HepG2 (cell line): ENCODE data around the gene CHADL. TPM values are rescaled to one million over a fixed set of nuclear protein-coding genes. Genes with fewer than 3 reads are reported as not detected.

Source experiments
- CEBPB ChIP-seq: IDR thresholded peaks from 2 replicates; pipeline ENCODE4 v1.6.1; 2011; ENCODE audit warnings: low read depth, low read length, improper control_type of control experiment, borderline replicate concordance
- CENPT ChIP-seq: sonication (generic); formaldehyde crosslinking; IDR thresholded peaks from 2 replicates; pipeline ENCODE4 v1.8.0; 2022; ENCODE audit warnings: low read depth, mild to moderate bottlenecking, moderate library complexity, missing genetic modification reagents
- KAT8 ChIP-seq: IDR thresholded peaks from 2 replicates; pipeline ENCODE4 v1.6.1; 2016; ENCODE audit warnings: missing genetic modification reagents, missing compliant biosample characterization
- MEF2D ChIP-seq: sonication (generic); formaldehyde crosslinking; IDR thresholded peaks from 2 replicates; pipeline ENCODE4 v1.5.1; 2020; ENCODE audit warnings: mild to moderate bottlenecking, missing genetic modification reagents
- MTF1 ChIP-seq: sonication (generic); formaldehyde crosslinking; IDR thresholded peaks from 2 replicates; pipeline ENCODE4 v1.5.0; 2020; ENCODE audit warnings: missing genetic modification reagents
- REL ChIP-seq: sonication (generic); formaldehyde crosslinking; conservative IDR thresholded peaks from 2 replicates; pipeline ENCODE4 v1.8.0; 2022; ENCODE audit warnings: mild to moderate bottlenecking, missing genetic modification reagents, moderate library complexity
- TGIF2 ChIP-seq: IDR thresholded peaks from 2 replicates; pipeline ENCODE4 v1.6.1; 2016; ENCODE audit warnings: control low read depth, missing compliant biosample characterization
- ZFP82 ChIP-seq: sonication (generic); formaldehyde crosslinking; IDR thresholded peaks from 2 replicates; pipeline ENCODE4 v1.5.1; 2020; ENCODE audit warnings: mild to moderate bottlenecking, missing genetic modification reagents, borderline replicate concordance
- ZNF33B ChIP-seq: sonication (generic); formaldehyde crosslinking; IDR thresholded peaks from 2 replicates; pipeline ENCODE4 v1.5.1; 2020; ENCODE audit warnings: mild to moderate bottlenecking, missing genetic modification reagents
- ZNF382 ChIP-seq: sonication (generic); formaldehyde crosslinking; IDR thresholded peaks from 2 replicates; pipeline ENCODE4 v1.5.0; 2020; ENCODE audit warnings: missing genetic modification reagents, mild to moderate bottlenecking, borderline replicate concordance
- ZNF75D ChIP-seq: sonication (generic); formaldehyde crosslinking; IDR thresholded peaks from 2 replicates; pipeline ENCODE4 v1.8.1; 2023; ENCODE audit warnings: missing genetic modification reagents, mild to moderate bottlenecking, borderline replicate concordance
- ZNF816 ChIP-seq: sonication (generic); formaldehyde crosslinking; IDR thresholded peaks from 2 replicates; pipeline ENCODE4 v1.8.0; 2022; ENCODE audit warnings: missing genetic modification reagents, mild to moderate bottlenecking, borderline replicate concordance
- polyA plus RNA-seq, 8 experiments: library from polyadenylated mRNA; depleted of rRNA in 3 of 8; stranded (reverse) in 7 of 8; unstranded in 1 of 8; fragments of >200 nt; fragmentation: Illumina TruSeq in 4 of 8; extraction: Trizol in 4 of 8; gene quantifications; 2 replicates each; pipeline versions ENCODE4 v1.2.1 to v1.2.3, GENCODE V29; 2011 to 2016; ENCODE audit warnings: low read depth in 4 of 8, missing spikeins in 1 of 8, mixed read lengths in 1 of 8; ENCODE audit not compliant: insufficient read depth in 1 of 8
- total RNA-seq, 5 experiments: library from RNA; depleted of rRNA; stranded (reverse); fragments of >200 nt; fragmentation: Illumina TruSeq; extraction: Trizol; gene quantifications; 2 replicates each; pipeline ENCODE4 v1.2.3, GENCODE V29; 2016; ENCODE audit warnings: low read depth in 1 of 5
- TF ChIP-seq, protein P1 (sequence below): sonication (generic); formaldehyde crosslinking; IDR thresholded peaks from 2 replicates; pipeline ENCODE4 v1.5.1; 2020; ENCODE audit warnings: mild to moderate bottlenecking, missing genetic modification reagents
- TF ChIP-seq, protein P2 (sequence below): sonication (generic); formaldehyde crosslinking; IDR thresholded peaks from 2 replicates; pipeline ENCODE4 v1.4.0; 2020; ENCODE audit warnings: missing genetic modification reagents, borderline replicate concordance
- TF ChIP-seq, protein P3 (sequence below): sonication (generic); formaldehyde crosslinking; IDR thresholded peaks from 2 replicates; pipeline ENCODE4 v1.5.1; 2020; ENCODE audit warnings: mild to moderate bottlenecking, missing genetic modification reagents, borderline replicate concordance
- TF ChIP-seq, protein P4 (sequence below): IDR thresholded peaks from 2 replicates; pipeline ENCODE4 v1.6.1; 2016; ENCODE audit warnings: low read depth

The CHADL gene
- total and polyA plus RNA-seq, 2 of the 13 experiments (the other 11 are each of a cell fraction or from before 2014, with no cell fraction given): 2.8 to 8.1 TPM

DNA sequence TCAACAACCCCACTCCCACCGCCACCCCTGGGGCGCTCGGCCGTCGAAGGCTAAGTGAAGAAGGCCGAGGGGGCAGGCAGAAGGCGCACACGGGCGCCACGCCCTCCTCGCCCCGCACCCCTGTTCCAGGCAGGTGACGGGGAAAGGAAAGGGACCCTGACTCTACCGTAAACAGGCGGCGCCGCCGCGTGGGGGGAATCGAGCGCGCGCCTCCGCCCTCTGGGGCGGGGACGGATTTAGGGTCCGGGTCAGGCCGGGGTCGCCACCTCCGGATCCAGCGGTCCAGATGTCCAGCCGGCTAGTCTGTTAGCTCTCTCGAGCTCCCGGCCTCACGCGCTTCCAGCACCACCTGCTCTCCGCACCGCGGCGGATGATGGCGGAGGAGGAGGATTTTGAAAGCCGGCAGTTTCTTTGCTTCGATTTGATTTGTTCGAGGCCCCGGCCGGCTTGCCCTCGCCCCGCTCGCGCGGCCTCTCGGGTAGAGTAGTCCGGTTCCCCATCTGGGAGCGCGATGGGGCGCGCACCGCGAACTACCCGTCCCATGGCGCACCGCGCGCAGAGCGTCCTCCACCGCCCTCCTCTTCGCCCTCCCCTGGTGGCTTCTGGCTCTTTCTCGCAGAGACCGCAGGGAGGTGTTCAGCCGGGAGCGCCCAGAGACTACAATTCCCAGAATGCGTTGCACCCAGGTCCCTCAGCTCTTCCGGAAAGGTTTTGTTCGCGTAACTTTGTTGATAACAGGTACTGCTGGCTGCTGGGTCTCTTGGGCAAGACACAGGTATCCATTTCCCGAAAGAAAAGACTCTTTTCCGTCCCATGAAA lies 45.3 kb upstream of the CHADL start, which contains the start of gene RANGAP1 (continued):
- TF ChIP-seq REL (CRISPR knock-in tag) (no peak), CENPT (CRISPR knock-in tag) (no peak), MEF2D (CRISPR knock-in tag) (no peak), CEBPB (peak; percentile 45; the same call in 1 of the 2 replicates), KAT8 (peak; percentile 51; the same call in 1 of the 2 replicates), ZNF816 (CRISPR knock-in tag) (0 out of 2 replicates have a peak, but pooled peaks have one; percentile 32), MTF1 (CRISPR knock-in tag) (no peak), TGIF2 (CRISPR knock-in tag) (no peak; the same call in 1 of the 2 replicates), ZNF75D (no peak), ZNF33B (no peak), ZFP82 (CRISPR knock-in tag) (no peak), ZNF382 (no peak)
- TF ChIP-seq, protein P1, sequence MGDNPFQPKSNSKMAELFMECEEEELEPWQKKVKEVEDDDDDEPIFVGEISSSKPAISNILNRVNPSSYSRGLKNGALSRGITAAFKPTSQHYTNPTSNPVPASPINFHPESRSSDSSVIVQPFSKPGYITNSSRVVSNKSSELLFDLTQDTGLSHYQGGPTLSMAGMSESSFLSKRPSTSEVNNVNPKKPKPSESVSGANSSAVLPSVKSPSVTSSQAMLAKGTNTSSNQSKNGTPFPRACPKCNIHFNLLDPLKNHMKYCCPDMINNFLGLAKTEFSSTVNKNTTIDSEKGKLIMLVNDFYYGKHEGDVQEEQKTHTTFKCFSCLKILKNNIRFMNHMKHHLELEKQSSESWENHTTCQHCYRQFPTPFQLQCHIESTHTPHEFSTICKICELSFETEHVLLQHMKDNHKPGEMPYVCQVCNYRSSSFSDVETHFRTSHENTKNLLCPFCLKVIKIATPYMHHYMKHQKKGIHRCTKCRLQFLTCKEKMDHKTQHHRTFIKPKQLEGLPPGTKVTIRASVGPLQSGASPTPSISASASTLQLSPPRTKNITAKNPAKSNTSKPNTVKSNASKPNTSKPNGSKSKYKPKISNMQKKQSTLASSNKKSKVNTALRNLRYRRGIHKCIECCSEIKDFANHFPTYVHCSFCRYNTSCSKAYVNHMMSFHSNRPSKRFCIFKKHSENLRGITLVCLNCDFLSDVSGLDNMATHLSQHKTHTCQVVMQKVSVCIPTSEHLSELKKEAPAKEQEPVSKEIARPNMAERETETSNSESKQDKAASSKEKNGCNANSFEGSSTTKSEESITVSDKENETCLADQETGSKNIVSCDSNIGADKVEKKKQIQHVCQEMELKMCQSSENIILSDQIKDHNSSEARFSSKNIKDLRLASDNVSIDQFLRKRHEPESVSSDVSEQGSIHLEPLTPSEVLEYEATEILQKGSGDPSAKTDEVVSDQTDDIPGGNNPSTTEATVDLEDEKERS (CRISPR knock-in tag): no peak
- TF ChIP-seq, protein P2, sequence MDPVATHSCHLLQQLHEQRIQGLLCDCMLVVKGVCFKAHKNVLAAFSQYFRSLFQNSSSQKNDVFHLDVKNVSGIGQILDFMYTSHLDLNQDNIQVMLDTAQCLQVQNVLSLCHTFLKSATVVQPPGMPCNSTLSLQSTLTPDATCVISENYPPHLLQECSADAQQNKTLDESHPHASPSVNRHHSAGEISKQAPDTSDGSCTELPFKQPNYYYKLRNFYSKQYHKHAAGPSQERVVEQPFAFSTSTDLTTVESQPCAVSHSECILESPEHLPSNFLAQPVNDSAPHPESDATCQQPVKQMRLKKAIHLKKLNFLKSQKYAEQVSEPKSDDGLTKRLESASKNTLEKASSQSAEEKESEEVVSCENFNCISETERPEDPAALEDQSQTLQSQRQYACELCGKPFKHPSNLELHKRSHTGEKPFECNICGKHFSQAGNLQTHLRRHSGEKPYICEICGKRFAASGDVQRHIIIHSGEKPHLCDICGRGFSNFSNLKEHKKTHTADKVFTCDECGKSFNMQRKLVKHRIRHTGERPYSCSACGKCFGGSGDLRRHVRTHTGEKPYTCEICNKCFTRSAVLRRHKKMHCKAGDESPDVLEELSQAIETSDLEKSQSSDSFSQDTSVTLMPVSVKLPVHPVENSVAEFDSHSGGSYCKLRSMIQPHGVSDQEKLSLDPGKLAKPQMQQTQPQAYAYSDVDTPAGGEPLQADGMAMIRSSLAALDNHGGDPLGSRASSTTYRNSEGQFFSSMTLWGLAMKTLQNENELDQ (CRISPR knock-in tag): no peak
- TF ChIP-seq, protein P3, sequence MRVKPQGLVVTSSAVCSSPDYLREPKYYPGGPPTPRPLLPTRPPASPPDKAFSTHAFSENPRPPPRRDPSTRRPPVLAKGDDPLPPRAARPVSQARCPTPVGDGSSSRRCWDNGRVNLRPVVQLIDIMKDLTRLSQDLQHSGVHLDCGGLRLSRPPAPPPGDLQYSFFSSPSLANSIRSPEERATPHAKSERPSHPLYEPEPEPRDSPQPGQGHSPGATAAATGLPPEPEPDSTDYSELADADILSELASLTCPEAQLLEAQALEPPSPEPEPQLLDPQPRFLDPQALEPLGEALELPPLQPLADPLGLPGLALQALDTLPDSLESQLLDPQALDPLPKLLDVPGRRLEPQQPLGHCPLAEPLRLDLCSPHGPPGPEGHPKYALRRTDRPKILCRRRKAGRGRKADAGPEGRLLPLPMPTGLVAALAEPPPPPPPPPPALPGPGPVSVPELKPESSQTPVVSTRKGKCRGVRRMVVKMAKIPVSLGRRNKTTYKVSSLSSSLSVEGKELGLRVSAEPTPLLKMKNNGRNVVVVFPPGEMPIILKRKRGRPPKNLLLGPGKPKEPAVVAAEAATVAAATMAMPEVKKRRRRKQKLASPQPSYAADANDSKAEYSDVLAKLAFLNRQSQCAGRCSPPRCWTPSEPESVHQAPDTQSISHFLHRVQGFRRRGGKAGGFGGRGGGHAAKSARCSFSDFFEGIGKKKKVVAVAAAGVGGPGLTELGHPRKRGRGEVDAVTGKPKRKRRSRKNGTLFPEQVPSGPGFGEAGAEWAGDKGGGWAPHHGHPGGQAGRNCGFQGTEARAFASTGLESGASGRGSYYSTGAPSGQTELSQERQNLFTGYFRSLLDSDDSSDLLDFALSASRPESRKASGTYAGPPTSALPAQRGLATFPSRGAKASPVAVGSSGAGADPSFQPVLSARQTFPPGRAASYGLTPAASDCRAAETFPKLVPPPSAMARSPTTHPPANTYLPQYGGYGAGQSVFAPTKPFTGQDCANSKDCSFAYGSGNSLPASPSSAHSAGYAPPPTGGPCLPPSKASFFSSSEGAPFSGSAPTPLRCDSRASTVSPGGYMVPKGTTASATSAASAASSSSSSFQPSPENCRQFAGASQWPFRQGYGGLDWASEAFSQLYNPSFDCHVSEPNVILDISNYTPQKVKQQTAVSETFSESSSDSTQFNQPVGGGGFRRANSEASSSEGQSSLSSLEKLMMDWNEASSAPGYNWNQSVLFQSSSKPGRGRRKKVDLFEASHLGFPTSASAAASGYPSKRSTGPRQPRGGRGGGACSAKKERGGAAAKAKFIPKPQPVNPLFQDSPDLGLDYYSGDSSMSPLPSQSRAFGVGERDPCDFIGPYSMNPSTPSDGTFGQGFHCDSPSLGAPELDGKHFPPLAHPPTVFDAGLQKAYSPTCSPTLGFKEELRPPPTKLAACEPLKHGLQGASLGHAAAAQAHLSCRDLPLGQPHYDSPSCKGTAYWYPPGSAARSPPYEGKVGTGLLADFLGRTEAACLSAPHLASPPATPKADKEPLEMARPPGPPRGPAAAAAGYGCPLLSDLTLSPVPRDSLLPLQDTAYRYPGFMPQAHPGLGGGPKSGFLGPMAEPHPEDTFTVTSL: peak; percentile 29; the same call in 1 of the 2 replicates
- TF ChIP-seq, protein P4, sequence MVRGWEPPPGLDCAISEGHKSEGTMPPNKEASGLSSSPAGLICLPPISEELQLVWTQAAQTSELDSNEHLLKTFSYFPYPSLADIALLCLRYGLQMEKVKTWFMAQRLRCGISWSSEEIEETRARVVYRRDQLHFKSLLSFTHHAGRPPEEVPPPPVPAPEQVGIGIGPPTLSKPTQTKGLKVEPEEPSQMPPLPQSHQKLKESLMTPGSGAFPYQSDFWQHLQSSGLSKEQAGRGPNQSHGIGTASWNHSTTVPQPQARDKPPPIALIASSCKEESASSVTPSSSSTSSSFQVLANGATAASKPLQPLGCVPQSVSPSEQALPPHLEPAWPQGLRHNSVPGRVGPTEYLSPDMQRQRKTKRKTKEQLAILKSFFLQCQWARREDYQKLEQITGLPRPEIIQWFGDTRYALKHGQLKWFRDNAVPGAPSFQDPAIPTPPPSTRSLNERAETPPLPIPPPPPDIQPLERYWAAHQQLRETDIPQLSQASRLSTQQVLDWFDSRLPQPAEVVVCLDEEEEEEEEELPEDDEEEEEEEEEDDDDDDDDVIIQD (CRISPR knock-in tag): no peak
